ENCODE results near the gene ADISSP.

GRCh38 chr20:3767427-3768341 is at the start of gene ADISSP:
- TF ChIP-seq CTCF (IDR thresholded peaks at IDR 0.05) (no peak), ZFX (IDR thresholded peaks at IDR 0.05; ENCODE audit: borderline replicate concordance) (no peak)
